Hepatocyte (in vitro differentiated cells): ENCODE data around the gene ERBB4. TPM values are rescaled to one million over a fixed set of nuclear protein-coding genes. Genes with fewer than 3 reads are reported as not detected.

Experiments used
- DNase-seq: peaks from one replicate; pipeline ENCODE4 v3.0.0-alpha.2; 2016; ENCODE audit warnings: low spot score
- H2AFZ ChIP-seq: fragments of 200-600 bp; sonication (generic); 2 replicates; pipeline ENCODE4 v1.6.0; 2016; ENCODE audit warnings: antibody characterized with exemption, mild to moderate bottlenecking
- H3K27ac ChIP-seq: fragments of 200-600 bp; sonication (generic); 2 replicates; pipeline ENCODE4 v1.5.1; 2016; ENCODE audit warnings: mild to moderate bottlenecking
- H3K27me3 ChIP-seq: fragments of 200-600 bp; sonication (generic); 2 replicates; pipeline ENCODE4 v1.6.1; 2016
- H3K36me3 ChIP-seq: fragments of 200-600 bp; sonication (generic); replicated peaks from 2 replicates; pipeline ENCODE4 v1.5.1; 2016; ENCODE audit warnings: low read depth; ENCODE audit not compliant: insufficient read depth
- H3K4me1 ChIP-seq: fragments of 200-600 bp; sonication (generic); 2 replicates; pipeline ENCODE4 v1.5.1; 2016; ENCODE audit warnings: mild to moderate bottlenecking, moderate library complexity; ENCODE audit not compliant: insufficient read depth
- H3K4me2 ChIP-seq: fragments of 200-600 bp; sonication (generic); 2 replicates; pipeline ENCODE4 v1.6.0; 2016
- H3K4me3 ChIP-seq: fragments of 200-600 bp; sonication (generic); 2 replicates; pipeline ENCODE4 v1.5.1; 2016; ENCODE audit warnings: mild to moderate bottlenecking
- H3K79me2 ChIP-seq: fragments of 200-600 bp; sonication (generic); 2 replicates; pipeline ENCODE4 v1.6.0; 2017; ENCODE audit warnings: mild to moderate bottlenecking
- H3K9me2 ChIP-seq: fragments of 200-600 bp; sonication (generic); replicated peaks from 2 replicates; pipeline ENCODE4 v1.6.0; 2017; ENCODE audit warnings: mild to moderate bottlenecking; ENCODE audit not compliant: insufficient read depth
- H3K9me3 ChIP-seq: fragments of 200-600 bp; sonication (generic); 2 replicates; pipeline ENCODE4 v1.5.1; 2016; ENCODE audit warnings: low read depth, mild to moderate bottlenecking
- H4K20me1 ChIP-seq: fragments of 200-600 bp; sonication (generic); 2 replicates; pipeline ENCODE4 v1.6.0; 2016; ENCODE audit warnings: mild to moderate bottlenecking; ENCODE audit not compliant: insufficient read depth, poor library complexity, severe bottlenecking
- EZH2 ChIP-seq: fragments of 200-600 bp; sonication (generic); IDR thresholded peaks from 2 replicates; pipeline ENCODE4 v1.6.1; 2016; ENCODE audit warnings: antibody characterized with exemption, mild to moderate bottlenecking, borderline replicate concordance
- EZH2phosphoT487 ChIP-seq: fragments of 200-600 bp; sonication (generic); IDR thresholded peaks from one replicate; pipeline ENCODE4 v1.6.1; 2018; ENCODE audit warnings: antibody characterized with exemption, mild to moderate bottlenecking, low read depth, moderate library complexity; ENCODE audit not compliant: unreplicated experiment, severe bottlenecking
- WGBS: methylation state at CpG from one replicate; pipeline ENCODE4 v1.1.6; 2016; ENCODE audit warnings: low lambda C conversion rate; ENCODE audit errors: missing lambda C conversion rate; 5-methylcytosine and 5-hydroxymethylcytosine counted together
- polyA plus RNA-seq: library from polyadenylated mRNA; unstranded; fragments of >200 nt; fragmentation: Nextera tagmentation; extraction: Ambion mirVana; gene quantifications from 2 replicates; pipeline ENCODE4 v1.2.1, GENCODE V29; 2016
- total RNA-seq: library from RNA; depleted of rRNA; stranded (reverse); fragments of >200 nt; gene quantifications from 2 replicates; pipeline ENCODE4 v1.2.3, GENCODE V29; 2014
- TF ChIP-seq, protein P1 (sequence below): fragments of 200-600 bp; sonication (generic); IDR thresholded peaks from 2 replicates; pipeline ENCODE4 v1.5.1; 2016; ENCODE audit warnings: antibody characterized with exemption, mild to moderate bottlenecking; ENCODE audit not compliant: poor library complexity

The ERBB4 gene
- total and polyA plus RNA-seq, 2 experiments from 2014 or later: 3.4 to 3.9 TPM

- Histone ChIP-seq H3K36me3 (no peaks in the 10 kb centered on the region), H4K20me1 (no peaks in the 10 kb centered on the region), H2AFZ (no peak overlapping the region), H3K27ac (no peak overlapping the region), H3K4me1 (no peaks in the 10 kb centered on the region), H3K79me2 (no peaks in the 10 kb centered on the region), H3K9me3 (no peaks in the 10 kb centered on the region), H3K4me3 (no peak overlapping the region), H3K27me3 (no peaks in the 10 kb centered on the region), H3K9me2 (no peaks in the 10 kb centered on the region), H3K4me2 (no peak overlapping the region)
- DNase-seq: no peak
- TF ChIP-seq EZH2: no peak
- TF ChIP-seq EZH2phosphoT487: no peak
- TF ChIP-seq, protein P1, sequence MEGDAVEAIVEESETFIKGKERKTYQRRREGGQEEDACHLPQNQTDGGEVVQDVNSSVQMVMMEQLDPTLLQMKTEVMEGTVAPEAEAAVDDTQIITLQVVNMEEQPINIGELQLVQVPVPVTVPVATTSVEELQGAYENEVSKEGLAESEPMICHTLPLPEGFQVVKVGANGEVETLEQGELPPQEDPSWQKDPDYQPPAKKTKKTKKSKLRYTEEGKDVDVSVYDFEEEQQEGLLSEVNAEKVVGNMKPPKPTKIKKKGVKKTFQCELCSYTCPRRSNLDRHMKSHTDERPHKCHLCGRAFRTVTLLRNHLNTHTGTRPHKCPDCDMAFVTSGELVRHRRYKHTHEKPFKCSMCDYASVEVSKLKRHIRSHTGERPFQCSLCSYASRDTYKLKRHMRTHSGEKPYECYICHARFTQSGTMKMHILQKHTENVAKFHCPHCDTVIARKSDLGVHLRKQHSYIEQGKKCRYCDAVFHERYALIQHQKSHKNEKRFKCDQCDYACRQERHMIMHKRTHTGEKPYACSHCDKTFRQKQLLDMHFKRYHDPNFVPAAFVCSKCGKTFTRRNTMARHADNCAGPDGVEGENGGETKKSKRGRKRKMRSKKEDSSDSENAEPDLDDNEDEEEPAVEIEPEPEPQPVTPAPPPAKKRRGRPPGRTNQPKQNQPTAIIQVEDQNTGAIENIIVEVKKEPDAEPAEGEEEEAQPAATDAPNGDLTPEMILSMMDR: no peak
- WGBS: 85% methylated on average over 1 of the region's 1 CpG
Observed at GRCh38 chr2:212381428-212382102, 157.0 kb downstream of the ERBB4 start.

DNA sequence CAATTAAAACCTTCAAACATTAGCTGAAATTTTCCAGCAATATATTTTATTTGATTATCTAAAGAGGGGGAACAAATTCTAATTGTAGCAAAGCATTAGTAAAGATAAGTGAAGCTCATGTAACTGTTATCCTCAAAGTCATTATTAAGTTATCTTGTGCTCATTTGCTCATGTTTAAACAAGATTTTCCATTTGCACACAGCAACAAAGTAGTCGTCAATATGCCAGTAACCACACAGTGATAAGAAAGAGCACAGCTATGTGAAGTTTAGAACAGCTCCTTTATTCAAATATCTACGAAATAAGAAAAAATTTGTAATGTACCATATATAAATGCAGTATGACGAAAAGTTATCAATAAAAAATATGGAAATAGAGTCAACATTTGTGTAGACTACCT, 159.5 kb downstream of the ERBB4 start:
- Histone ChIP-seq H3K4me1 (no peaks in the 10 kb centered on the region), H3K4me3 (no peak overlapping the region), H2AFZ (no peak overlapping the region), H3K9me3 (no peaks in the 10 kb centered on the region), H3K27ac (no peak overlapping the region), H3K36me3 (no peaks in the 10 kb centered on the region), H3K4me2 (no peak overlapping the region), H3K9me2 (no peaks in the 10 kb centered on the region), H3K27me3 (no peaks in the 10 kb centered on the region), H4K20me1 (no peaks in the 10 kb centered on the region), H3K79me2 (no peaks in the 10 kb centered on the region)
- 42% methylated on average over 3 of the region's 3 CpGs for WGBS
- TF ChIP-seq EZH2phosphoT487: no peak
- no peak for TF ChIP-seq EZH2
- TF ChIP-seq, protein P1: no peak
- no peak for DNase-seq

DNA sequence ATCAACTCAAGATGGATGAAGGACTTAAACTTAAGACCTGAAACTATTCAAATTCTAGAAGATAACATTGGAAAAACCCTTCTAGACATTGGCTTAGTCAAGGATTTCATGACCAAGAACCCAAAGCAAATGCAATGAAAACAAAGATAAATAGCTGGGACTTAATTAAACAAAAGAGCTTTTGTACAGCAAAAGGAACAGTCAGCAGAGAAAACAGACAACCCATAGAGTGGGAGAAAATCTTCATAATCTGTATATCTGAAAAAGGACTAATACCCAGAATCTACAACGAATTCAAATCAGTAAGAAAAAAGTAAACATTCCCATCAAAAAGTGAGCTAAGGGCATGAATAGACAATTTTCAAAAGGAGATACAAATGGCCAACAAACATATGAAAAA, 171.2 kb downstream of the ERBB4 start:
- H4K20me1 ChIP-seq: no peaks in the 10 kb centered on the region
- no peaks in the 10 kb centered on the region for H3K79me2 ChIP-seq
- H3K9me3 ChIP-seq: no peaks in the 10 kb centered on the region
- H3K4me3 ChIP-seq: no peak overlapping the region
- H3K4me1 ChIP-seq: no peaks in the 10 kb centered on the region
- DNase-seq: no peak
- H3K27me3 ChIP-seq: no peaks in the 10 kb centered on the region
- no peak overlapping the region for H3K4me2 ChIP-seq
- H3K9me2 ChIP-seq: no peaks in the 10 kb centered on the region
- no peak overlapping the region for H3K27ac ChIP-seq
- TF ChIP-seq EZH2phosphoT487 (no peak), EZH2 (no peak)
- H2AFZ ChIP-seq: no peak overlapping the region
- WGBS: 79% methylated on average over 1 of the region's 1 CpG
- H3K36me3 ChIP-seq: no peaks in the 10 kb centered on the region

DNA sequence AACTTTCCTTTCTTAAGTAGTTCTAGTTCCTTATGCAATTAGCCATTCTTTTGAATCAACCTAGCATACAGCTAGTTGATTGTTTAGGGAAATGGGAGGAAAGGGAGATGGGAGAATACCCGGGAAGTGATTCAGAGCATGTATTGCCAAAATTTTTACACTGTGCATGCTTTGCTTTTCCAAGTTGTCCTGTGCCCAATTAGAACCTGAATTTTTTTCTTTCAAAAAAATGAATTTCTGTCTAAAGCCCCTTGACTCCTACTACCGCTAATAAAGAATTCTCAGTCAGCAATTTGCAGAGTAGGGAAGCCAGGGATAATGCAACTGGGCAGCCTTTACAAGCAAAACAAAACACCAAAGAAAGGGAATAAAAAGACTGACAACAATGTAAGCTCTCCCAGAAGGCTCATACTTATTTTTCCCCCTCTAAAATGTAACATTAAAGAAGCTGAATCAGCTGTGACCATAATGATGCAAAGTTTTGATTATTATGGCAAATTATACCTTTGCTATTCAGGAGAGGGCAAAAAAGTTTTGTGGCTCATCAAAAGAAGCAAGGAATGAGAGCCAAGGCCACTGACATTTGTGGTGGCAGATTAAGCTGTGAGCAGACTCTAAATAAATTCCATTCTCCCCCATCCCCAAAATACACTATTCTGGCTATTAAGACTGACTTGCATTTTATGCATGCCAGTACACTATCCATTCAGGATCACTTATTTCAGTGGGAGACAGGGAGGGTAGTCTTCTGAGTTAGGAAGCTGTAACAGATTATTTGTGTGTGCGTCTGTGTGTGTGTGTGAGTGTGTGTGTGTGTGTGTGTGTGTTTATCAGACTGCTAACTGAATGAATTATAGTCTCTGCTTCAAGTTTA, 174.3 kb downstream of the ERBB4 start:
- no peaks in the 10 kb centered on the region for H4K20me1 ChIP-seq
- H3K36me3 ChIP-seq: no peaks in the 10 kb centered on the region
- H3K4me3 ChIP-seq: no peak overlapping the region
- TF ChIP-seq, protein P1: no peak
- TF ChIP-seq EZH2phosphoT487 (no peak), EZH2 (no peak)
- H3K27me3 ChIP-seq: no peaks in the 10 kb centered on the region
- H2AFZ ChIP-seq: no peak overlapping the region
- WGBS: 75% methylated on average over 3 of the region's 3 CpGs
- peaks cover 5% of the 10 kb centered on the region for H3K4me1 ChIP-seq
- no peak overlapping the region for H3K27ac ChIP-seq
- H3K9me3 ChIP-seq: no peaks in the 10 kb centered on the region
- H3K4me2 ChIP-seq: no peak overlapping the region
- H3K9me2 ChIP-seq: no peaks in the 10 kb centered on the region
- DNase-seq: no peak
- no peaks in the 10 kb centered on the region for H3K79me2 ChIP-seq
